Measurements from ENCODE around the gene CACNG7.

- TF ChIP-seq, protein P1, sequence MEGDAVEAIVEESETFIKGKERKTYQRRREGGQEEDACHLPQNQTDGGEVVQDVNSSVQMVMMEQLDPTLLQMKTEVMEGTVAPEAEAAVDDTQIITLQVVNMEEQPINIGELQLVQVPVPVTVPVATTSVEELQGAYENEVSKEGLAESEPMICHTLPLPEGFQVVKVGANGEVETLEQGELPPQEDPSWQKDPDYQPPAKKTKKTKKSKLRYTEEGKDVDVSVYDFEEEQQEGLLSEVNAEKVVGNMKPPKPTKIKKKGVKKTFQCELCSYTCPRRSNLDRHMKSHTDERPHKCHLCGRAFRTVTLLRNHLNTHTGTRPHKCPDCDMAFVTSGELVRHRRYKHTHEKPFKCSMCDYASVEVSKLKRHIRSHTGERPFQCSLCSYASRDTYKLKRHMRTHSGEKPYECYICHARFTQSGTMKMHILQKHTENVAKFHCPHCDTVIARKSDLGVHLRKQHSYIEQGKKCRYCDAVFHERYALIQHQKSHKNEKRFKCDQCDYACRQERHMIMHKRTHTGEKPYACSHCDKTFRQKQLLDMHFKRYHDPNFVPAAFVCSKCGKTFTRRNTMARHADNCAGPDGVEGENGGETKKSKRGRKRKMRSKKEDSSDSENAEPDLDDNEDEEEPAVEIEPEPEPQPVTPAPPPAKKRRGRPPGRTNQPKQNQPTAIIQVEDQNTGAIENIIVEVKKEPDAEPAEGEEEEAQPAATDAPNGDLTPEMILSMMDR (IDR thresholded peaks at IDR 0.05): no peak
- TF ChIP-seq POLR2A (IDR thresholded peaks at IDR 0.05): no peak
Observed at GRCh38 chr19:53951947-53952346, 42.9 kb downstream of the CACNG7 start.

All from esophagus squamous epithelium (tissue), 4 donors.